Measurements from ENCODE around the gene DOK4.
"Not testable (repeated sequence)": the region's sequence is repeated elsewhere in the genome, so short reads cannot be mapped to it uniquely, and the experiment has no call there.

DOK4 gene

DNA sequence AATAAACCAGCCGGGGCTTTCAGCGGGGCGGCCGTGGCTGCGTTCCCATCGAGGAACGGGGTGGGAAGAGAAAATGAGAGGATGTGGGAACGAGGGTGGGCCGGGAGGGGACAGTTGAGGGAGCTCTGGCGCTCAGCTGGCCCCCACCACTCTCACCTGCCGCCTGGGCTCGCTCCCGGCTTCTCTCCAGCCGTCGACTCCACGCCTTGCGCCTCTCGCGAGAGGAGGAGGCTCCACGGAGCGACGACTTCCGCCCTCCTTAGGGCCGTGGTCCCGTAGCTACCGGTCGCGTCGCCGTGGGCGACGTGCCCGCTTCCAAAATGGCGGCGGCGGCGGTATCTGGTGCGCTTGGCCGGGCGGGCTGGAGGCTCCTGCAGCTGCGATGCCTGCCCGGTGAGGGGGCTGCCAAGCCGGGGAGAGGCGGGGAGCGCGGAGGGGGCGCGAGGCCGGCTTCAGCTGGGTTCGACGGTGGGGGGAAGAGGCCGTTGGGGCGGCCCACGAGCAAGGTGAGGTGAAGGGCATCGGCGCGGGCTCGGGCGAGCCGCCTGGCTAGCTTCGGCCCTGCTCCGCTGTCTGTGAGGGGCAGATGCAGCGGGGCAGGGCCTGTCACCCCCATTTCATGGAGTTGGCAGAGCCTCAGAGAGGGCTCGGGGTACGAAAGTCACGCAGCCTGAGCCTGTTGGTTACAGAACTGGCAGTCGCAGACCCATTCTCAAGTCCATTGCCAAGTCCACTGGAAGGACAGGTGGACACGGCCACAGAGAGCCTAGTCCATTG is 38.9 kb downstream of the DOK4 start, which contains the start of the genes CIAPIN1 and COQ9:
Gene CIAPIN1, minus strand, starts transcription at position 200 of the 777 bp plus-strand sequence. CDS start 6,457 bp downstream, outside the sequence.
Gene COQ9, plus strand, starts transcription at position 294 of the 777 bp plus-strand sequence. Its CDS starts 27 bp downstream, at position 321.
- DNase-seq (ENCODE audit: low read depth in 2 of 2) = peak; percentile 80 to 81

DNA sequence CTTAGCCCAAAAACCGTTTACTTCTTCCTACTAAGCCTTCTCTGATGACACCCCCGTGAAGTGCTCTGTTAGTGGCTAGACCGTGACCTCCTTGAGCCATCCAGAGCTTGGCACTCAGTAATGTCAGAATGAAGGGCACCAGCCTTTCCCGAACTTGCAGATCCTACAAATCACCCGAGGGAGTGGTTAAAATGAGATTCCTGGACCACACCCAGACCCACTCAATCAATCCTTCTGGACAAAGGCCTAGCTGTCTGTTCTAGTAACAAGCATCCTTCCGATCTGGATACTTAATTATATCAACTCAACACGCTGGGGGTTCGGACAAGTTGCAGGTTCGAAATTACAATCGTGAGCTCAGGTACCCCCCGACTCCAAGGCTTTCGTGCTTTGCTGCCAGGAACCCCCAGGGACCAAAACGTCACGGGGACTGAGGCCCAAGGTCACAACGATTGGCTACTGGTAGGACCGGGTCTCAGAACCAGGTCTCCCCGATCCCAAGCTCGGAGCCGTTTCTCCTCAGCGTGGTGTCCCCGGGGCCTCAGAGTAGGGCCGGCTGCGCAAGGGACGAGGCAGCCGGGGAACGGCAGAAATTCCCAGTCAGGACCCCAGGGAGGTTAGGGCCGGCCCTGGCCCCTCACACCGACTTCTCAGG is 39.6 kb downstream of the DOK4 start:
- no peak for DNase-seq (ENCODE audit: low read depth in 2 of 2)

- no peak for DNase-seq (ENCODE audit: low read depth in 2 of 2)
These were observed 40.8 kb downstream of the DOK4 start for GRCh38 chr16:57445510-57445909.

DNA sequence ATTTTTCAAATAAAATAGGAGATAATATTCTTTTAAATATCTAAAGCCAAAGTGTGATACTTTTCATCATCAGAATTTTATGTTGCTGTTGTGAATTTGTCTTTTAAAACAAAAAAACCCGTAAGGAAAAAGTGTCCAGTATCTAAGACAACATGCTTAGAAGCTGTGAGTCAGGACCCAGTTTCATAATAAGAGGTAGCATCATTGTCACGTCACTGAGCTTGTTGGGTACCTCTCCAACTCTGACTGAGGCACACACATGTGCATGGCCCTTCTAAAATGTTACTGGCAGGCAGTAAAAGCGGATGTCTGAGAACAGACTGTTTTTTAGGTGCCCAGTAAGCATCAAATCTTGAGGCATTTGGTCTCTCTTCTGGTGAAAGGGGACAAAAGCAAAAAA is 41.6 kb downstream of the DOK4 start:
- DNase-seq (ENCODE audit: low read depth in 2 of 2) = no peak

- DNase-seq (ENCODE audit: low read depth in 2 of 2) = not testable (repeated sequence)
These were observed 45.7 kb downstream of the DOK4 start for GRCh38 chr16:57440551-57440950.

DNA sequence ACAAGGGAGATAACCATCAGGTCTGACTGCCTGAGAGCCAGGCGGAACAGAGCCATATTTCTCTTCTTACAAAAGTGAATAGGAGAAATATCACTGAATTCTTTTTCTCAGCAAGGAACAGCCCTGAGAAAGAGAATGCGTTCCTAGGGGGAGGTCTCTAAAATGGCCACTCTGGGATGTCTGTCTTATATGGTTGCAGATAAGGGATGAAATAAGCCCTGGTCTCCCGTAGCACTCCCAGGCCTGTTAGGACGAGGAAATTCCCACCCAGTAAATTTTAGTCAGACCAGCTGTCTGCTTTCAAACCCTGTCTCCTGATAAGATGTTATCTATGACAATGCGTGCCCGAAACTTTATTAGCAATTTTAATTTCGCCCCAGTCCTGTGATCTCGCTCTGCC is 46.3 kb downstream of the DOK4 start:
- not testable (repeated sequence) for DNase-seq (ENCODE audit: low read depth in 2 of 2)

GRCh38 chr16:57435838-57436237 is 50.5 kb downstream of the DOK4 start:
- DNase-seq (ENCODE audit: low read depth in 2 of 2) = no peak

DNA sequence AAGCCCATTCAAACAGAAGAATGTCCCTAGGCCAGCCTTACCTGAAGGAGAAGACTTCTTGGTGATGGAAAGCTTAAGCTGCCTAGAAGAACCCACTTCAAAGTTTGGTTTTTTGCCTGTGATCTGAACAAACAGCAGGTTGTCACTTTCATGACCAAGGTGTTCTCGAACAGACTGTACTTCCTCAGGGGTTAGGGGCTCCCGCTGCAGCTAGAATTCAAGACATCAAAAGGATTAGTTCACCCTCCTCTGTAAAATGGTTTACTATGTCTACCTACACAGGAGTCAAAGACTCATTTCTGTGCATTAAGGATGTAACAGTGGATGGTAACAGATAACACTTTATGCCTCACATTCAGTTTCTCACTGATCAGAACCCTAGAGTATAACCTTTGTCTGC is 52.3 kb downstream of the DOK4 start:
- DNase-seq (ENCODE audit: low read depth in 2 of 2) = no peak

DNA sequence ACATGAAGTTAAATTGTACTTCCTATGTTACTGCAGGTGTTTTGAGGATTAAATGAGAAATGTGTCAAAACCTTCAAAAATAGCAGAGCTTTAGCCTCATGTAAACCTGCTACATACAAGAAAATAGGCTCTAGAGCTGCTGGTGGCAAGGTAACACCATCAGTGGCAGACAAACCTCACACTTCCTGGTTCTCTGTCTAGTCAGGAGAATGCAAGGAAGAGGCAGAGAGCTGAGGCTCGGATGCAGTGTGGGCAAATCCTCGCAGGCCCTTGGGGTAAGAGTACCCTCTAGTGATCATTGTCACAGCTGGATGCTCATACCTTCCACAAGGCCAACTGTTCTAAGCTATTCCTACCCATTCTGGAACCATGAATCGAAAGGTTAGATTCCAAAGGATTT is 53.3 kb downstream of the DOK4 start:
- no peak for DNase-seq (ENCODE audit: low read depth in 2 of 2)

- no peak for DNase-seq (ENCODE audit: low read depth in 2 of 2)
These were observed 53.8 kb downstream of the DOK4 start for GRCh38 chr16:57432505-57432904.

DNA sequence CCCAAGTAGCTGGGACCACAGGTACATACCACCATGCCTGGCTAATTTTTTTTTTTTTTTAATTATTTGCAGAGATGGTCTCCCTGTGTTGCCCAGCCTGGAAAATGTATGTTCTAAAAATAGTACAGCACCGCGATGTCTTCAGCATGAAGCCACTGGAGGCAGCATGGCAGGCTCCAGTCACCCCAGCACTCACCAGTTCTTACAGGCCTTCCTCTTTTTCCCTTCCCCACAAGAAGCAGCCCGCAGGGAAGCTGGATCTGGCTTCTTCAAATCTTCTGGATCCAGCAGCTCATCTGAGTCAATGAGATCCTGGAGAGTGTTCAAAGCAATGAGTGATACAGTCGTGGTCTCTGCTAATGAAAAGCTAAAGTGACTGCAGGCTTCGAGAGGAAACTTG is 55.3 kb downstream of the DOK4 start:
- DNase-seq (ENCODE audit: low read depth in 2 of 2) = no peak

GRCh38 chr16:57427824-57428223 is 58.5 kb downstream of the DOK4 start:
- DNase-seq (ENCODE audit: low read depth in 2 of 2) = no peak

DNA sequence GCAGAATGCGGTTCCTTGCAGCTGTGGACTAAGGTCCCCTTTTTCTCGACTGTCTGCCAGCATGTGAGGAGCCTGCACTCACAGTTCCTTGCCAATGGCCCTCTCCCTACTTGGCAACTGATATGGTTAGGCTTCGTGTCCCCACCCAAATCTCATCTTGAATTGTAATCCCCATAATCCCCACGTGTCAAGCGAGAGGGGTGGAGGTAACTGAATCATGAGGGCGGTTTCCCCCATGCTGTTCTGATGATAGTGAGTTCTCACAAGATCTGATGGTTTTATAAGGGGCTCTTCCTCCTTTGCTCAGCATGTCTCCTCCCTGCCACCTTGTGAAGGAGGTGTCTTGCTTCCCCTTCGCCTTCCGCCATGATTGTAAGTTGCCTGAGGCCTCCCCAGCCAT is 59.0 kb downstream of the DOK4 start:
- DNase-seq (ENCODE audit: low read depth in 2 of 2) = no peak

GRCh38 chr16:57426356-57426755 is 59.9 kb downstream of the DOK4 start:
- no peak for DNase-seq (ENCODE audit: low read depth in 2 of 2)

DNA sequence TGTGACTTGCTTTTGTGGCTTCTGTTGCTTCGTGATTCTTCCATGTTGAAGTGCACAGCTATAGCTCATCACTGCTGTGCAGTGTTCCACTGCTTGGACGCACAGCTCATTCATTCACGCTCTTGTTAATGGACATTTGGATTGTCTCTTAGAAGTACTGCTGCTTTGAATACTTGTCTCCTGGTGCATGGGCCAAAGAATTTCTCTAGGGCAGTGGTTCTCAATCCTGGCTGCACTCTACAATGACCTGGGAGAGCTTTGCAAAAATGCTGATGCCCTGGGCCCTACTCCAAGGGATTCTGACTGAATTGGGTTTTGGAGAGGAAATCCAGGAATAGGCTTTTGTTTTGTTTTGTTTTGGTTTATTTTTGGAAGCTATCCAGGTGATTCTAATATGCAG is 61.7 kb downstream of the DOK4 start:
- DNase-seq (ENCODE audit: low read depth in 2 of 2) = no peak

- DNase-seq (ENCODE audit: low read depth in 2 of 2) = no peak
These were observed 63.1 kb downstream of the DOK4 start for GRCh38 chr16:57423152-57423551.

GRCh38 chr16:57422026-57422944 is 64.0 kb downstream of the DOK4 start:
- DNase-seq (ENCODE audit: low read depth in 2 of 2) = peak; percentile 41 to 46
